IMR-90 (cell line): ENCODE measurements around the gene TCERG1. TPM values are rescaled to one million over a fixed set of nuclear protein-coding genes. Genes with fewer than 3 reads are reported as not detected.

Experiments
- ATAC-seq: fragments of 200-7000 bp; cut with Tn5 transposase; 2 replicates; pipeline ENCODE4 v1.9.1; 2020; ENCODE audit warnings: low read depth, mild to moderate bottlenecking, moderate library complexity
- BruUV-seq: library from RNA; stranded (reverse); fragments of 400-500 nt; replicated peaks from 2 replicates; lab custom pipeline; 2021; lab: Mats Ljungman, UMichigan
- CTCF ChIA-PET: fragments of 300-600 bp; formaldehyde crosslinking; extraction: SDS; loops from one replicate; lab custom pipeline; 2021; ENCODE audit warnings: antibody characterized with exemption; lab: Yijun Ruan, JAX
- POLR2A ChIA-PET: fragments of 300-600 bp; sonication (Branson Sonifier 250); formaldehyde crosslinking; loops from one replicate; lab custom pipeline; 2022; ENCODE audit warnings: antibody characterized with exemption; ENCODE audit not compliant: unreplicated experiment; lab: Charles Lee
- DNase-seq: peaks from one replicate; pipeline ENCODE4 v3.0.0; 2013
- H2AFZ ChIP-seq: replicated peaks from 2 replicates; pipeline ENCODE3; 2013; ENCODE audit warnings: low read length, mild to moderate bottlenecking; ENCODE audit not compliant: poor library complexity
- H2AK5ac ChIP-seq: 2 replicates; pipeline ENCODE4 v1.6.1; 2013; ENCODE audit warnings: low read depth, low read length, inconsistent platforms
- H2AK9ac ChIP-seq: replicated peaks from 2 replicates; pipeline ENCODE3; 2013; ENCODE audit warnings: mild to moderate bottlenecking, low read depth, low read length, moderate library complexity; ENCODE audit not compliant: poor library complexity
- H2BK120ac ChIP-seq: 2 replicates; pipeline ENCODE4 v1.6.1; 2013; ENCODE audit warnings: low read depth, low read length, inconsistent platforms
- H2BK15ac ChIP-seq: 3 replicates; pipeline ENCODE4 v1.6.1; 2013; ENCODE audit warnings: low read depth, low read length, inconsistent platforms
- H2BK20ac ChIP-seq: 2 replicates; pipeline ENCODE4 v1.6.1; 2013; ENCODE audit warnings: low read depth, mild to moderate bottlenecking, inconsistent platforms, low read length, moderate library complexity
- H2BK5ac ChIP-seq: 2 replicates; pipeline ENCODE4 v1.6.1; 2013; ENCODE audit warnings: mild to moderate bottlenecking, low read depth, low read length, inconsistent platforms; ENCODE audit not compliant: poor library complexity, severe bottlenecking
- H3K14ac ChIP-seq: replicated peaks from 2 replicates; pipeline ENCODE4 v1.6.1; 2013; ENCODE audit warnings: low read depth, low read length, inconsistent platforms
- H3K18ac ChIP-seq: 2 replicates; pipeline ENCODE4 v1.6.1; 2013; ENCODE audit warnings: low read depth, low read length, control low read depth
- H3K23ac ChIP-seq: 2 replicates; pipeline ENCODE4 v1.6.1; 2013; ENCODE audit warnings: low read depth, low read length, inconsistent platforms
- H3K27ac ChIP-seq: 2 replicates; pipeline ENCODE4 v1.5.1; 2013; ENCODE audit warnings: mild to moderate bottlenecking, control low read depth, low read length; ENCODE audit not compliant: insufficient read depth
- H3K27me3 ChIP-seq: 2 replicates; pipeline ENCODE4 v1.6.1; 2013; ENCODE audit warnings: low read length; ENCODE audit not compliant: control insufficient read depth, insufficient read depth
- H3K36me3 ChIP-seq: 2 replicates; pipeline ENCODE4 v1.6.1; 2013; ENCODE audit warnings: low read length, mixed read lengths; ENCODE audit not compliant: control insufficient read depth, insufficient read depth
- H3K4ac ChIP-seq: 2 replicates; pipeline ENCODE4 v1.6.1; 2013; ENCODE audit warnings: low read depth, low read length, inconsistent platforms
- H3K4me1 ChIP-seq: 2 replicates; pipeline ENCODE4 v1.6.1; 2013; ENCODE audit warnings: low read length, mixed read lengths; ENCODE audit not compliant: control insufficient read depth, insufficient read depth
- H3K4me2 ChIP-seq: 2 replicates; pipeline ENCODE4 v1.6.1; 2013; ENCODE audit warnings: low read depth, mild to moderate bottlenecking, control low read depth, low read length, moderate library complexity
- H3K4me3 ChIP-seq: 2 replicates; pipeline ENCODE4 v1.5.1; 2013; ENCODE audit warnings: low read depth, mild to moderate bottlenecking, control low read depth, low read length, moderate library complexity; ENCODE audit not compliant: insufficient read depth
- H3K56ac ChIP-seq: 2 replicates; pipeline ENCODE4 v1.6.1; 2013; ENCODE audit warnings: low read length, inconsistent platforms; ENCODE audit not compliant: insufficient read depth; ENCODE audit errors: extremely low read depth
- H3K79me1 ChIP-seq, 2 experiments: 2 replicates each; pipeline ENCODE4 v1.6.1; 2013; ENCODE audit warnings: low read length in 2 of 2, inconsistent platforms in 1 of 2, low read depth in 1 of 2
- H3K9ac ChIP-seq: 2 replicates; pipeline ENCODE4 v1.6.1; 2013; ENCODE audit warnings: low read depth, low read length, control low read depth
- H3K9me1 ChIP-seq: 2 replicates; pipeline ENCODE4 v1.6.1; 2013; ENCODE audit warnings: low read length, inconsistent platforms; ENCODE audit not compliant: insufficient read depth
- H3K9me3 ChIP-seq: 2 replicates; pipeline ENCODE4 v1.6.1; 2013; ENCODE audit warnings: low read length; ENCODE audit not compliant: control insufficient read depth, insufficient read depth
- H4K20me1 ChIP-seq: 2 replicates; pipeline ENCODE4 v1.6.1; 2013; ENCODE audit warnings: low read length, inconsistent platforms; ENCODE audit not compliant: insufficient read depth
- H4K5ac ChIP-seq: 2 replicates; pipeline ENCODE4 v1.6.1; 2013; ENCODE audit warnings: mild to moderate bottlenecking, low read depth, low read length, control low read depth
- H4K8ac ChIP-seq, 2 experiments: 2 replicates each; pipeline ENCODE4 v1.6.1; 2013; ENCODE audit warnings: low read depth in 2 of 2, low read length in 2 of 2, control low read depth in 1 of 2, inconsistent platforms in 1 of 2
- H4K91ac ChIP-seq: 2 replicates; pipeline ENCODE4 v1.6.1; 2013; ENCODE audit warnings: low read depth, low read length, inconsistent platforms; ENCODE audit not compliant: insufficient read depth
- CTCF ChIP-seq: conservative IDR thresholded peaks from 2 replicates; pipeline ENCODE4 v1.5.1; 2012; ENCODE audit warnings: mild to moderate bottlenecking, low read depth, low read length, improper control_type of control experiment
- POLR2A ChIP-seq: IDR thresholded peaks from 2 replicates; pipeline ENCODE4 v1.6.1; 2012; ENCODE audit warnings: mild to moderate bottlenecking, low read depth, low read length
- WGBS, 2 experiments: methylation state at CpG; one replicate each; pipeline versions ENCODE4 v1.1.5 to v1.1.7; 2013; ENCODE audit warnings: missing lambda C conversion rate in 2 of 2; ENCODE audit not compliant: insufficient read length in 1 of 2; ENCODE audit errors: extremely low coverage in 2 of 2; 5-methylcytosine and 5-hydroxymethylcytosine counted together
- dilution Hi-C: fragments of 300-500 bp; cut with HindIII; formaldehyde crosslinking; loops from one replicate; pipeline ENCODE4 v1.14.3; 2018; ENCODE audit warnings: low sequenced_read_pairs; ENCODE audit not compliant: unreplicated experiment
- in situ Hi-C: fragments of 300-500 bp; cut with MboI; formaldehyde crosslinking; loops from 3 replicates; pipeline ENCODE4 v1.14.3; 2019; ENCODE audit warnings: low sequenced_read_pairs, inconsistent platforms, mixed read lengths
- intact Hi-C: fragments of 100-400 bp; cut with micrococcal nuclease; formaldehyde crosslinking; loops from 2 replicates; pipeline ENCODE4 v1.10.0; 2022
- polyA plus RNA-seq, 3 experiments: library from polyadenylated mRNA; depleted of rRNA; stranded (reverse); fragments of >200 nt; gene quantifications; 2 replicates each; pipeline ENCODE4 v1.2.3, GENCODE V29; 2012; ENCODE audit warnings: low replicate concordance in 1 of 3
- total RNA-seq: library from RNA; depleted of rRNA; stranded (reverse); fragments of >200 nt; gene quantifications from 2 replicates; pipeline ENCODE4 v1.2.3, GENCODE V29; 2012

TCERG1 gene
- total and polyA plus RNA-seq, 2 of the 4 experiments (the other 2 are of a cell fraction): 21.9 to 44.7 TPM

DNA sequence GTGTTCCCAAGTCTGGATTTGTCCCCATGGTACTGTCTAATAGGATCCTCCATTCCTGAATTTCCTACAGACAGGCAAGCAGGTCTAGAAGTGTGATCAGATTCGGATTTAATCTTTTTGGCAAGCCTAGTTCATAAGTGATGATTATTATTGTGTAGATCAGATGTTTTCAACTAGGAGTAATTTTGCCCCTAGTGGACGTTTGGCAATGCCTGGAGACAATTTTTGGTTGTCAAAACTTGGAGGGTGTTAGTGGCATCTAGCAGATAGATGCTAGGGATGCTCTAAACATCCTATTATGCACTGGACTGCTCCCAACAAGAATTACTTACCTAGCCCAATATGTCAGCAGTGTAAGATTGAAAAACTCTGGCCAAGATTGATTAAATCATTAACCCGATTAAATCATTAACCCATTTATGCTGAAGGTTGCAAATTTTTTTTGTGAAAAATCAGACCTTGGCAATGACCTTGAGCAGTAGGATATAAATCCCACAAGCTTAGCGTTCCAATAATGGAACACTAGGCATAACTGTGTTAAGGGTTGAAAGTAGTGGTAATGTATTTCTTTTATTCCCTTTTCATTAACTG is 28.2 kb downstream of the TCERG1 start:
- H3K9me3 ChIP-seq: no peaks in the 10 kb centered on the region
- in situ Hi-C loops: no loop called here
- no peak overlapping the region for H2BK5ac ChIP-seq
- H2BK120ac ChIP-seq: no peak overlapping the region
- no peak overlapping the region for H2AFZ ChIP-seq
- H3K14ac ChIP-seq: no peak overlapping the region
- H3K27ac ChIP-seq: no peak overlapping the region
- H3K9ac ChIP-seq: no peak overlapping the region
- DNase-seq: no peak
- no peak overlapping the region for H3K56ac ChIP-seq
- no peak overlapping the region for H3K23ac ChIP-seq
- no peak for ATAC-seq
- intact Hi-C loops: no loop called here
- H3K4me1 ChIP-seq: no peaks in the 10 kb centered on the region
- H3K4me3 ChIP-seq: no peak overlapping the region
- H3K36me3 ChIP-seq: peaks cover 22% of the 10 kb centered on the region
- no peak overlapping the region for H4K8ac ChIP-seq
- H2AK5ac ChIP-seq: no peak overlapping the region
- H2BK15ac ChIP-seq: no peak overlapping the region
- H4K91ac ChIP-seq: no peak overlapping the region
- no peak overlapping the region for H3K18ac ChIP-seq
- H2AK9ac ChIP-seq: no peak overlapping the region
- H4K20me1 ChIP-seq: no peaks in the 10 kb centered on the region
- no peaks in the 10 kb centered on the region for H3K27me3 ChIP-seq
- ChIA-PET CTCF (interaction anchor here (0.7 kb wide), 1 partner anchor 29 kb away, joined by 4 read pairs; the partner anchor contains the start of gene TCERG1), POLR2A (no interaction called here)
- no TSS peak for BruUV-seq
- WGBS, 2 experiments: no CpG with 5 or more reads among the region's 4 CpGs
- no peak overlapping the region for H3K4me2 ChIP-seq
- TF ChIP-seq POLR2A: no peak
- TF ChIP-seq CTCF: 0 out of 2 replicates have a peak, but pooled peaks have one; percentile 16
- H2BK20ac ChIP-seq: no peak overlapping the region
- H3K4ac ChIP-seq: no peak overlapping the region
- H4K5ac ChIP-seq: no peak overlapping the region
- H3K79me1 ChIP-seq: peaks cover 8 to 9% of the 10 kb centered on the region in 2 experiments; a peak in 3 of 4 replicates
- dilution Hi-C loops: no loop called here
- H3K9me1 ChIP-seq: no peaks in the 10 kb centered on the region; the same call in 1 of the 2 replicates
